HG03095 (cell line): Measurements from ENCODE around the gene MRC1.

ENCODE experiments used
- ATAC-seq: cut with Tn5 transposase; IDR thresholded peaks from one replicate; pipeline ENCODE4 v1.9.1; 2021; ENCODE audit warnings: moderate library complexity; ENCODE audit not compliant: unreplicated experiment

Gene MRC1

DNA sequence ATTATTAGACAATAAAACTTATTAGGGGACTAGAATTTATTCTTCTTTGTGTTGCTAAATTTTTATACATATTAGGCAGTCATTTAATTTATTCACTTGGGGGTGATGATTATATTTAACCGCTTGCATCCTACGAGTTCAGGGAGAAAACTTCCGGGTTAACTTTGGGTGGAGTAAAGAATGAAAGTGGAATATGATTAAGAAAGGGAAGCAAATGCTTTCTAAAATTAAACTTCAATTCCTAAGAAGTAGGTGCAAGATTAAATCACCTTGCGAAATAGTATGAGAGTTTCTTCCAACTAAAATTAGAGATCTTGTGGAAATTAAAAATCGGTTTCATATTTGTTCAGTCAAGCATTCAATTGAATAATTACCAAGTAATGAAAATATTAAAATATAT, 33.5 kb downstream of the MRC1 start:
- ATAC-seq: no peak

DNA sequence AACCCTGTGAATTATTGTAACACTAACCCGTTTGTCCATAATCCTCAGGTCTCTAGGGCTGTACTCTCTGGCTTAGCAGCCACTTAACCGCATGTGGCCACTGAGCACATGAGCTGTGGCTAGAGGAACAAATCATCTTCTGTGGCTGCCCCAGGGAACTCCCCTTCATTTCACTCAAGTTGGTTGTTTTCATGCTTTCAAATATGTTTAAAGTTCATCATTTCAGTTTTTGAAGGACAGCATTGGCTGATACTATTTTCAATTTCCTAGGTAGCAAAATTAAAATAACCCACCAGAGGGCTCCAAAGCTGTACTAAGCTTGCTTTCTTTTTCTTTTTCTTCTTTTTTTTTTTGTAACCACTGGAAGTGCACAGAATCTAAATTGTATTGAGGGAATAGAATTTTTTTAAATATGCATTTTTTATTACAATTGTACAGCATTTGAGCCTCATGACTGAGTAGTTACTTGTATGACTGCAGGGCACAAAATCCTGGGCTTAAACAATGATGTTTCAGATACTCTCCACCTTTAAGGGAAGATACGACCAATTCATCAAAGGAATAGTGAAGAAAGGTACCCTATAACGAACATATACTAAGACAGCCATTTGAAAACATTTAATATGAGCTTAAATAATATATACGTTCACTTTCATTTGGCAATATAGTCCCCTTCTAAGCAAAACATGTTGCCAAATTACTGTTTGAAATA, 38.6 kb downstream of the MRC1 start:
- no peak for ATAC-seq

DNA sequence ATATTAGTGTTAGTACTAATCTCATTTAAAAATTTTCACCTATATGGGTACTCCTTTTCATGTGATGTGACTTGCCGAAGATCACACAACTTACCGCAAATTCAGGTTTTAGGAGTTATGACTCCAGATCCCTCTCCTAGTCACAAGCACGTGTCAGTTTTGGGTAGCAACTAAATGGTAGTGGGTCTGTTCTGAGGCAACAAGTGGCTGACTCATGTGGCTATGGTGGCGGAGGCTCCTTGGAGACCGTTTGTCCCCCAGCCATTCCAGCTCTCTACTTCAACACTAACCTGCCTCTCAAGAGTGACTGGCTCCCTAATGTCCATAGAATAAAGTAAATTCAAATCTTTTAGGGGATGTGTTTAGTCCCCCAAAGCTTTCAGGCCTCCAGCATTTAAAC, 39.5 kb downstream of the MRC1 start:
- ATAC-seq: no peak

DNA sequence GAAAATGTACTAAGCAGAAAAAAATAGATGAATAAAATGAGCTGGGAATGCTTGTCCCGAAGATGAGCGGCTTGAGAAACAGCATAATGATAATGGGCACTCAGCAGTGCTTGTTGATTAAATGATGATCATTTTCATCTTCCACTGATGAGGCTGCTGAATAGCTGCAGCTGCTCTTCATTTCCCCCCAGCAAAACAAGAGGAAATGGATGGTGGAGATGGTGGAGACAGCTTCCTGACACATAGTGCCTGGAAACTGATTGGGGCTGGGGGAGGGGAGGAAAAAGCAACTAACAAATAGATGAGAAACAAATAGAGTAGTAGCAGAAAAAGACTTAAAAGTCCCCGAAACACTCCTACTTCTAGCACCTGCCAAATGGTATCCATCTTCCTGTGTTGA, 41.4 kb downstream of the MRC1 start:
- no peak for ATAC-seq

DNA sequence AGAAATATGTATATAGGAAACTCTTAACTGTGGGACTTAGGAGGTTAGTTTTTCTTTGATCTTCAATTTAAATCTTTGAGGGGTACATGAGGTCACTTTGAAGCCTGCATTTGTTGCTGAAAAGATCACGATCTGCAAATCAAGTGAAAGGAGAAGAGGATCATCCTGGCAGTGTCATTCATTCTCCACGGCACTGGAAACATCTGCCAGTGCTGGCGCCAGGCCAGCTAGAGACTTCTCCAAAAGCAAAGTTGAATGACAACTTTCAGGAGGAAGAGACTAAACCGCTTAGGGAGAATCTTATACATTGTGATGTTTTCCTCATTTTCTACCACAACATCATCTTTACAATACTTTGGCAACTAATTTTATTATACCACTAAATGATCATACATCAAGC, 42.5 kb downstream of the MRC1 start:
- ATAC-seq: no peak

DNA sequence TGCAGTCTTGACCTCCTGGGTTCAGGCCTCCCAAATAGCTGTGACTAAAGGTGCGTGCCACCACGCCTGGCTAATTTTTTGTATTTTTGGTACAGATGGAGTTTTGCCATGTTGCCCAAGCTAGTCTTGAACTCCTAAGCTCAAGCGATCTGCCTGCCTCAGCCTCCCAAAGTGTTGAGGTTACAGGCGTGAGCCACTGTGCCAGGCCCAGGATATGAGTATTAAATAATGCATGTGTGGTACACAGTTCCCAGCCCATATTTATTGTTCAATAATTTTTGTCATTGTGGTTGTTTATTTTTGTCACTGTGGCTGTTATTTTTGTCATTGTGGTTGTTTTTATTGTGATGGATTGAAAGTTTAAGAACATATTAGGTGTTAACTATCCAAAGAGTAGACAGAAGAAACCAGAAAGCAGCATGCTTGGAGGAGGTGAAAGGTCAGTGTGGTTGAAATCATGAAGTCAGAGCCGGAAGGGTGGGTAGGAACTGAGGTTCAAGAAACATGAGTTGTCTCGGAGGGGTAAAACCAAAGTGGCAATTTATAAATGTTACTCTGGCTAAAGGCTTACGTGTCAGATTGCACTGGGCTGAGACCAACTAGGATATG, 45.0 kb downstream of the MRC1 start:
- no peak for ATAC-seq

DNA sequence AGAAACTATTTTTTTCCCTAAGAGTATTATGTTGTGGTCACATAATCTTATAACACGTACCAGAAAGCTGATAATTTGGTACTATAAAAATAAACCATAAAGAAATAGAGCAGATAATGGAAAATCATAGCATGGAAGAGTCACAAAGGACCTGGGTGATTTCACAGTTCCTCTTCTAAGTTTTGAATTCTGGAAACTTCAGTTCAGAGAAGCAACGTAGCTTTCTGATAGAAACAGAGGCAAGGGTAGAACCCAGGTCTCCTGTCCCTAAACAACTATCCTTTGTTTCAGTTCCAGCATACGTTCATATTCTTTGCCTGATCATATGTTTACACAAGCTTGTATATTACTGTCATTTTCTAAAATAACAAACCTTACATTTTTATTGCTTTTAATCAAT, 47.9 kb downstream of the MRC1 start:
- no peak for ATAC-seq

DNA sequence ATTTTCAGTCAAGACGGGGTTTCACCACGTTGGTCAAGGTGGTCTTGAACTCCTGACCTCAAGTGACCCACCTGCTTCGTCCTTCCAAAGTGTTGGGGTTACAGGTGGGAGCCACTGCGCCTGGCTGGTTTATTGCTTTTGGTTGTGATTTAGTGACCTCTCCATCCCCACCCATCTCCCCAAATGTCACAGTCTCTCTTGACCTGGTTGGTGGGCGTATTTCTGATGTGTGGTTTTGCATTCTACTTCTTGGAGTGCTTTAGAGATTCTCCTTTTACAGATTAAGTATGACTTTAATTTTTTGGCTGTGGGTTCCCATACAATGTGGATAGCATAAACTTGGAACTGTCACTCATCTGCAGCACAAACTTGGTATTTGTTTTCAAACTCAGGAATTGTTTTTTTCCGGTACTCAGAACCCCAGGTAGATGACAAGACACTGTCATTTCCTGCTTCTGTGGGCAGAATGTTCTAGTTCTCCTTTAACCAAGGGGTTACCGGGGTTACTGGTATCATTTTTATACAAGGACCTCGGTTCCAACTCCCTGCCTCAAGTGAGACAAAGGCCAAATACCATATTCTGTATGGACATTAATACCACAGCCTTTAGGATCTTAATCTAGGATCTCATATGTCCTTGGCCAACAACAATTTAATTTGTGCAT, 50.5 kb downstream of the MRC1 start:
- ATAC-seq: no peak

DNA sequence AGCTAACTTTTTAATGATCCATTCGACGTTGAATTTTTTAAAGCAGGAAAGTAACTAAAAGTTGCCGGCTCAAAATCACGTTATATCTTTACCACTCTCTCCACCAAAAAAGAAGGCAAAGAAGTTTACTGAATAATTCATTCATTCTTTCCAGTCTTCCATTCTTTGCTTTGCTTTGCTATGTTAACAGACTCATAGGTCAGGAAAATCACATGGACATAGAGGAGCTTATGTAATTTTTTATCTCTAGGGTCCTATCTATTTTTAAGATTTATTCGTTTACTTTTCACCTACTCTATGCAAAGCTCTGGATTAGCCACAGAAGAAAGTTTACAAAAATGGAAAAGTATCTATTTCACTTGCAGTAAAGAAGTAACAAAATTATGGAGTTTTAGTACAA, 52.6 kb downstream of the MRC1 start:
- no peak for ATAC-seq

DNA sequence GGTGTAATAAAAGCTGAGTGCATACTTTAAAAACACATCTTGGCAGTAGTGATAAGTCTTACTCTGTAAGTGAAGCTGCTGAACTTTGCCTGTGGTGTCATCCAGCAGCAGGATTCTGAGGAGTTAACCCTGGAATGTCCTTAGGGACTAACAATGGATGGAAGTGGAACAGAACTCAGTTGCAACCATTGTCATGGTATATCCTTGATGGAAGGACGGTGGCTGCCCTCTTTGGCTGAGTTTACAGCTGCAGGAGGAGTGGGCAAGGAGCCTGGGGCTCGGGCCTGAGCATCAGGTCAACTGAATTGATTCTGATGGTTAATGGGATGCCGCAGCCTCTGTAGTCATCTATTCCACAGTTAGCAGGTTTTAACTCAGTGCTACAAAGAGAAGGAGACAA, 56.2 kb downstream of the MRC1 start:
- no peak for ATAC-seq

DNA sequence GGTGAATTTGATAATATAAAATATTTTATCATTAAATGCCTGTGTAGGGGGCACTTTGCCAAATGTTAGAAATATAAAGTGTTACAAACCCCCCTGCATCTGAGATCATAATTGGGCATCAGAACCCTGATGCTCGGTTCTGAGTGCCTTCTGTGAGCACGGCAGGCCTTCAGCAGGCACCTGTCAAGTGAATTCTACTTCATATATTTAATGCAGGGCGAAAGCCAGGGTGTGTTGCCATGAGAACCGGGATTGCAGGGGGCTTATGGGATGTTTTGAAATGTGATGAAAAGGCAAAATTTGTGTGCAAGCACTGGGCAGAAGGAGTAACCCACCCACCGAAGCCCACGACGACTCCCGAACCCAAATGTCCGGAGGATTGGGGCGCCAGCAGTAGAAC, 57.2 kb downstream of the MRC1 start:
- ATAC-seq: no peak

DNA sequence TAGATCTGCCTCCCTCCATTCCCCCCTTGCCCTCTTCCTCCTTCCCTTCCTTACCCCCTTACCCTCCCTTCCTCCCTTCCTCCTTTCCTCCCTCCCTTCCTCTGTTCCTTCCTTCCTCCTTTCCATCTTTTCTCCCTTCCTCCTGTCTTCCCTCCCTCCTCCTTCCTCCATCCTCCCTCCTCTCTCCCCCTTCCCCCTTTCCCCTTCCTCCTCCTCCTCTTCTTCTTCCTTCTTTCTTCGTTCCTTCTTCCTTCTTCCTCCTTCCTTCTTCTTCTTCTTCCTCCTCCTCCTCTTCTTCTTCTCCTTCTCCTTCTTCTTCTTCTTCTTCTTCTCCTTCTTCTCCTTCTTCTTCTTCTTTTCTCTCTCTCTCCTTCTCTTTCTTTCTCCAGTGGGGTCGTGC, 57.9 kb downstream of the MRC1 start:
- ATAC-seq: no peak

DNA sequence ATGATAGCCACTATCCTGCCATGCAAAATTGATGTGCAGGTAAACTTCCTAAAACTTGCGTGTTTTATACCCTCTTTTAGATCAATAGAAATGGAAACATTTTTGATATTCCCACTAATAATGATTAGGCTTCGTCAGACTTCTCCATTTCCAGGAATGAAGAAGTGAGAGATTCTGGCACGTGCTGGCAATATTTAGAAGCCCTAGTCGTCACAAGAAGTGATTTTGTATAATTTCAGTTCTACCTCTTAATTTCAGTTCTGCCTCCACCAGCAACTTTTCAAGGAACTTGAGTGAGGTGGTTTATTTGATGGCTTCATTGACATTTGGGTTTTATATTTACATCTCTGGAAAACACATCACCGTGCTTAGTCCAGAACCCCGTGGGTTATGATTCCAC, 61.9 kb downstream of the MRC1 start:
- no peak for ATAC-seq

DNA sequence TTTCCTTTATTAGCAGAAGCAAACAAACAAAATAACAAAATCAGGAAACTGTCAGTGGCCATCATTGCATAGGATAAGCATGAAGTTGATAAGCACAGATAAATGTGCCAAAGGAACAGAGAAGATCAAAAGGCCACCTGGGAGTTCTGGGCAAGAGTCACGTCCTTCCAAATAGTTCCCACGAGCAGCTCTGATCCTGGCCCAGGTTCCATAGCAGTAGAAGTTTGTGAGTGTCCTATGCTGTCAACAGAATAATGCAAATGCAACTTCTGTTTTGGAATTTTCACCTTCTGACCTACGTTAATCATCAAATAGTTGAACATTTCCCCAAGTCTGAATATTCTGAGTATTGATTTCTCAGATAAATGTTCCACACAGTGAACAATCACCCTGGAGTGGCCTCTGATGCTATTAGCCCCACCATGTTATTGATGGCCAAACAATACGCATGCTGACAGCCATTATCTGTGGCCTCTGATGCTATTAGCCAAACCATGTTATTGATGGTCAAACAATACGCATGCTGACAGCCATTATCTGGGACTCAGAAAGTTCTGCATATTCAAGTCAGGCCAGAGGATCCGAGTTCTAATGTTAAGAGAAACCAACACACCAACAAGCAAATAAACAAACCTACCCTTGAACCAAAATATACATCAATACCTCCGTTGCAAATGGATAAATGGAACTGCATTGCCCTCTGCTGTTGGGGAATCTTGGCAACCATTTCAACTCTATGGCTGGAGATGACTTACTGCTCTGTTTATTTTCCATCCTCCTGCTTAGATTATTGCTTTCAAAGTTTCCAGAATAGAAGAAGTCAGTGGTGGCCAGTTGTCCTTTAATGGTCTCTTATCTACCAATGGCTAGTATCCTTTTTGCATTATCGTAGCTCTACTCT, 63.3 kb downstream of the MRC1 start:
- ATAC-seq: no peak

DNA sequence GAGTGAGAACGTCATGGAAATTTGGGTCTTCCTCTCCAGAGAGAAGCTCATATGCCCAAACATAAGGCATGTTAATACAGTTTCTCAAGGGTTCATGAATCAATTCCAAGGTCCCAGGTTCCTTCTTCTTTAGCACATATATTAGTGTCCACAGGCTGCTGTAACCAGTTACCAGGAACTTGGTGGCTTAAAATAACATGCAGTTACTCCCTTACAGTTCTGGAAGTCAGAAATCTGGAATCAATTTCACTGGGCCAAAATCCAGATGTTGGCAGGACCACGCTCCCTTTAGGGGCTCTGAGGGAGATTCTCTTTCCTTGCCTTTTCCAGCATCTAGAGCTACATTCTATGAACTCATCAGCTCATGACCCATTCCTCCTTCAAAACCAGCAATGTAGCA, 64.8 kb downstream of the MRC1 start:
- no peak for ATAC-seq

DNA sequence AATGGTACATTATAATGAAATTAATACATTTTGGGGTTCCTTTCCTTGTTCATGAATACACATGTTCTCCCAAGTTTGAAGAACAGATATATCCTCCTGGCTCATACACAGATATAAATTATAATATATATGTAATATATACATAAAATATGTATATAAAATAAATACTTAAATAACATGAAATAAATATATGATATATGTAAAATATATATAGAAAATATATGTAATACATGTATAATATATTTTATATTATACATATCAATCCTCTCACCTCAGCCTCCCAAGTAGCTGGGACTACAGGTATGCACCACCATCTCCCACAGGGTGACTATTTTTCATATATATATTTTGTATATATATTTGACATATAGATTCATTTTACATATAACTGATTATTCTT, 68.0 kb downstream of the MRC1 start:
- no peak for ATAC-seq

DNA sequence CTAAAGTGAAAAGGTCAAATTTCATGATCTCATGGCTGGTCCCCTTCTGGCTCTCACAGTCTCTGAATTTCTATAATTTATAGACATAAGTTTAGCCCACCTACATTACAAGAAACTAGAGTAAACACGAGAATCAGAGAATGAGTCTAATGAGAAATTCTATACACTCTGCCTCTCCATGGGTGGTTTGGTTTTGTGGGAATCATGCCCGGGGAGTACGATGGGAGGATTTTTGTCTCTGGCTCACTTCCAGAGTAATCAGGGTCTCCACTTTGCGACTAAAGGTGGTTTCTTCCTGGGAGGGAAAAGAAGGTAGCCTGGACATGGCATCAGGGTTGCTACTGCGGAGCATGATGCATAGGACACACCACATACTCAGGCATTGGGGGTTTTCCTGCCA, 69.7 kb downstream of the MRC1 start:
- no peak for ATAC-seq

DNA sequence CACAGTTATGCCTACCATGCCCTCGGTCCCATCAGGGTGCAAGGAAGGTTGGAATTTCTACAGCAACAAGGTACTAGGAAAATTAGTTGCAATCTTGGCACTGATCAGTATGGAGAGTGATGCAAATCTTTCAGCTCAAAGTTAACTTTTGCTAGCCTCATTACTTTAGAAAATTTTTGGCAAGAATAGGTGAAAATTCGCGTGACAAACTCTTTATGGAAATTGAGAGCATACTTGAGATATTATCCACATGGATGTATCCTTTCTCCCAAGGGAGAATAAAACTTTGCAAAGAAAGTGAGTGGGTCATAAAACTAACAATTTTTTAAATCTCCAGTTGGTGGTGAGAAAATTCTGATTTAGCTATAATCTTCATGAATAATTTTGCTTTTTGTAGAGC, 71.5 kb downstream of the MRC1 start:
- ATAC-seq: no peak

DNA sequence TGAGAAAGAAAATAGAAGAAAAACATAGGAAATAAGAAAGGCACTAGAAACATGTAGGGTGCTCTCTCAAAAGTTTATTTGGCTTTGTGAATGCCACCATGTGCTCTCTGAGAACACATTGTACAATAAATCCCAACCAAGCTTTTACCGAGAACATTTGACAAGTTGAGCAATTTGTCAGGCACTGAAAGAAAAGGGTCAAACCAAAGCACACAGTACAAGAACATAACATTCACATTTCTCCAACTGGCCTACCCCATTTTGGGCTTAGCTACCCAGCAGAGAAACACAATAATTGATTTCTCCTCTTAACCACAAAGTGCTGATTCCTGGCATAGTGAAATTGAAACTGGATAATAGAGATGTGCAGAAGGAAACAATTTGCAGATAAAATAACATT, 73.4 kb downstream of the MRC1 start:
- ATAC-seq: no peak

DNA sequence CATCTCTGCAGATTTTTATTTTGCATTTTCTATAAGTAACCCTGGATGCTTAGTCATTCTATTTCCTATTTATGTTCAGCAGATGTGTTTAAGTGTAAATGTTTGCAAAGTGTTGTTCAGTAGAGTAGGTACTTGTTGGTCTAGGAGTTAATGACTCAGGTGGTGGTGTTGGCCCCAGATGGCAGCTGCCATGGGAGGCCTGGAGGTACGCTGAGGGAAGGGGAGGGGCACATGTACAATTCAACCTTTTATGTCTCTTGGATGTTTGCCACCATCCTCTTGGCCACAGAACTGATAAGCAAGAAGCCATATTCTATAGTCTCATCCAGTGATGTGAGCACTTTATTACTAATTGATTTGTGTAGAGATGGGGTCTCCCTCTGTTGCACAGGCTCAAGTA, 74.5 kb downstream of the MRC1 start:
- no peak for ATAC-seq

DNA sequence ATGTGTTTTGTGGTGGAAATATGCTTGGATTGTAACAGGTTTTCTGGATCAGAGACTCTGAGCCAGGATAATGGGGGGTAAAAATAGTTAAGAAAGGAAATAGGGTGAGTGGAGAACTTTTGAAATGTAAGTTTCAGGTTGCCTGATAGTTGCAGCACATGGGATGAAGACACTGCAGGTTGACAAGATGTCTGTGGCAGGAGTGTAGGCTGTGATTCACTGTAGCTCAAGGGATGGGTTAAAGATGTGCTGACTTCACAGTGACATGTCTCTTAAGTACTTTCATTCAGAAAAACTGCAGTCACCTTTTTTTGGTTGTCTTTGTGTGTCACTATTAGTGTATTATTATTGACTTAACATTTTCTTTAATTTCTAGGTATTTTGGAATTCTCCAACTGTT, 79.0 kb downstream of the MRC1 start:
- no peak for ATAC-seq

DNA sequence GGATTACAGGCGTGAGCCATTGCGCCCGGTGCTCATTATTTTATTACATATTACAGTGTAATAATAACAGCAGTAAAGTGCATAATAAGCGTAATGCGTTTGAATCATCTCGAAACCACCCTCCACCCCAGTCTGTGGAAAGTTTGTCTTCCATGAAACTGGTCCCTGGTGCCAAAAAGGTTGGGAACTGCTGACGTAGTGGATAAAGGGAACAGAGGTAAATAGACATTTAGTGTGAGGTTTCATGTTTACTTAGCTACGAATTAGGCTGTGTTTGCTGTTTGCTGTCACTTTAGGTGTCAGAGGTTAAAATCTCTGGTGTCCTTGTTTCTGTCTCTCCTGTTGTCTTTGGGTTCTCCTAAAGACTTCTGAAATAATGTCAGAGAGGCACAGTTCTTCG, 82.3 kb downstream of the MRC1 start:
- no peak for ATAC-seq
